Measurements from ENCODE around the gene RPL21. TPM values are rescaled to one million over a fixed set of nuclear protein-coding genes. Genes with fewer than 3 reads are reported as not detected.
"Not testable (repeated sequence)": the region's sequence is repeated elsewhere in the genome, so short reads cannot be mapped to it uniquely, and the experiment has no call there.

Gene RPL21
- total RNA-seq, 1 donor from 2014 or later = 579 TPM

- H3K4me3 ChIP-seq = no peak overlapping the region
- no peak for DNase-seq (ENCODE audit: extremely low spot score in 2 of 2)
- TF ChIP-seq, protein P1, sequence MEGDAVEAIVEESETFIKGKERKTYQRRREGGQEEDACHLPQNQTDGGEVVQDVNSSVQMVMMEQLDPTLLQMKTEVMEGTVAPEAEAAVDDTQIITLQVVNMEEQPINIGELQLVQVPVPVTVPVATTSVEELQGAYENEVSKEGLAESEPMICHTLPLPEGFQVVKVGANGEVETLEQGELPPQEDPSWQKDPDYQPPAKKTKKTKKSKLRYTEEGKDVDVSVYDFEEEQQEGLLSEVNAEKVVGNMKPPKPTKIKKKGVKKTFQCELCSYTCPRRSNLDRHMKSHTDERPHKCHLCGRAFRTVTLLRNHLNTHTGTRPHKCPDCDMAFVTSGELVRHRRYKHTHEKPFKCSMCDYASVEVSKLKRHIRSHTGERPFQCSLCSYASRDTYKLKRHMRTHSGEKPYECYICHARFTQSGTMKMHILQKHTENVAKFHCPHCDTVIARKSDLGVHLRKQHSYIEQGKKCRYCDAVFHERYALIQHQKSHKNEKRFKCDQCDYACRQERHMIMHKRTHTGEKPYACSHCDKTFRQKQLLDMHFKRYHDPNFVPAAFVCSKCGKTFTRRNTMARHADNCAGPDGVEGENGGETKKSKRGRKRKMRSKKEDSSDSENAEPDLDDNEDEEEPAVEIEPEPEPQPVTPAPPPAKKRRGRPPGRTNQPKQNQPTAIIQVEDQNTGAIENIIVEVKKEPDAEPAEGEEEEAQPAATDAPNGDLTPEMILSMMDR (IDR thresholded peaks at IDR 0.05) = no peak
- no peak for TF ChIP-seq POLR2A (IDR thresholded peaks at IDR 0.05)
- no peak for TF ChIP-seq POLR2AphosphoS5 (IDR thresholded peaks at IDR 0.05; ENCODE audit: insufficient read depth in 1 of 2, low read depth in 1 of 2)
- no peak overlapping the region for H3K27ac ChIP-seq
- H3K9me3 ChIP-seq = no peaks in the 10 kb centered on the region
- no peaks in the 10 kb centered on the region for H3K36me3 ChIP-seq
- intact Hi-C loops (cut with DNase I) = no loop called here
- H3K27me3 ChIP-seq = no peaks in the 10 kb centered on the region
- H3K4me1 ChIP-seq = no peaks in the 10 kb centered on the region
Observed at GRCh38 chr13:27283906-27284493, 32.6 kb downstream of the RPL21 start.

DNA sequence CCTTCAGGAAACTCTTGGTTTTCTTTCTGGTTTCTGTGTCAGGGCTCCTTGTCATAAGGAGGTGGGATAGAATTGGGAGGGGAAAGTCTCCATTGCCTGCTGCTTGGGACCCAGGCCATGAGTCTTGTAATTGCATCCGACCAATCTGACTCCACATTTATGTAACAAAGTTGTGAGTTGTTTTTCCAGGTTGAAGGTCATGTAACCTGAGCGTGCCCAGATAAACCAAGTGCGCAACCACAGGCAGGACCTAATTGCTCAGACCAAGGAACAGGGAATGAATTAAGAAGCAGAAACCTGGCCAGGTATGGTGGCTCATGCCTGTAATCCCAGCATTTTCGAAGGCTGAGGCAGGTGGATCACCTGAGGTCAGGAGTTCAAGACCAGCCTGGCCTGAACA is 37.0 kb downstream of the RPL21 start:
- DNase-seq (ENCODE audit: extremely low spot score in 2 of 2) = no peak
- H3K4me3 ChIP-seq = no peak overlapping the region
- H3K27me3 ChIP-seq = no peaks in the 10 kb centered on the region
- H3K27ac ChIP-seq = no peak overlapping the region
- intact Hi-C loops (cut with DNase I) = no loop called here
- TF ChIP-seq, protein P1 (IDR thresholded peaks at IDR 0.05) = no peak
- TF ChIP-seq POLR2A (IDR thresholded peaks at IDR 0.05) (no peak), POLR2AphosphoS5 (IDR thresholded peaks at IDR 0.05; ENCODE audit: insufficient read depth in 1 of 2, low read depth in 1 of 2) (no peak)
- no peaks in the 10 kb centered on the region for H3K9me3 ChIP-seq
- no peaks in the 10 kb centered on the region for H3K4me1 ChIP-seq
- H3K36me3 ChIP-seq = no peaks in the 10 kb centered on the region

DNA sequence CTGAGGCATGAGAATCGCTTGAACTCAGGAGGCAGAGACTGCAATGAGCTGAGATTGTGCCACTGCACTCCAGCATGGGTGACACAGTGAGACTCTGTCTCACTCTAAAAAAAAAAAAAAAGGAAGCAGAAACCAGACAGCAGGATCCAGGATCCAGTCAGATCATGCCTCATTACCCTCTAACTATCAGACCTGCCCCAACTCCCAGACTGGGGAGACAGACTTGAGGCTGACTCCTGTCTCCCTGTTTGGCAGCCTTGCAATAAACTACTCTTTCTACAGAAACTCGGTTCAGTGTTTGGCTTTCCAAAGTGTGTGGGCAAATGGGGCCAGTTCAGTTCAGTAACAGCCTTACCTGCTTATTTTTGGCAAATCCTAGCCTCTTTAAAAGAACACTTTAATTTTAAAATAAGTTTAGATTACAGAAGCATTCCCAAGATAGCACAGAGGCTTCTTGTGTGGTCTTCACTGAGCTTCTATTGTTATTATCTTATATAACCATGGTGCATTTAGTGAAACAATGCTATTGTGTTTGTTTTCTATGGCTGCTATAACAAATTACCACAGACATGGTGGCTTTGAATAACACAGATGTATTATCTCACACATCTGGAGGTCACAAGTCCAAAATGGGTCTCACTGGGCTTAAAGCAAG is 37.8 kb downstream of the RPL21 start:
- no peak for DNase-seq (ENCODE audit: extremely low spot score in 2 of 2)
- intact Hi-C loops (cut with DNase I) = no loop called here
- Histone ChIP-seq H3K4me3 (no peak overlapping the region), H3K36me3 (no peaks in the 10 kb centered on the region), H3K4me1 (no peaks in the 10 kb centered on the region), H3K27me3 (no peaks in the 10 kb centered on the region), H3K9me3 (no peaks in the 10 kb centered on the region), H3K27ac (no peak overlapping the region)
- TF ChIP-seq POLR2AphosphoS5 (IDR thresholded peaks at IDR 0.05; ENCODE audit: insufficient read depth in 1 of 2, low read depth in 1 of 2) (no peak), POLR2A (IDR thresholded peaks at IDR 0.05) (no peak)
- TF ChIP-seq, protein P1 (IDR thresholded peaks at IDR 0.05) = no peak

GRCh38 chr13:27290715-27291114 is 39.4 kb downstream of the RPL21 start:
- no peak for DNase-seq (ENCODE audit: extremely low spot score in 2 of 2)
- intact Hi-C loops (cut with DNase I) = no loop called here
- TF ChIP-seq, protein P1 (IDR thresholded peaks at IDR 0.05) = no peak
- TF ChIP-seq POLR2AphosphoS5 (IDR thresholded peaks at IDR 0.05; ENCODE audit: insufficient read depth in 1 of 2, low read depth in 1 of 2) (no peak), POLR2A (IDR thresholded peaks at IDR 0.05) (no peak)
- Histone ChIP-seq H3K27me3 (no peaks in the 10 kb centered on the region), H3K27ac (no peak overlapping the region), H3K4me1 (no peaks in the 10 kb centered on the region), H3K4me3 (no peak overlapping the region), H3K9me3 (no peaks in the 10 kb centered on the region), H3K36me3 (no peaks in the 10 kb centered on the region)

GRCh38 chr13:27291967-27292366 is 40.6 kb downstream of the RPL21 start:
- H3K27me3 ChIP-seq; H3K4me1 ChIP-seq; H3K36me3 ChIP-seq; H3K4me3 ChIP-seq; H3K27ac ChIP-seq; H3K9me3 ChIP-seq; intact Hi-C loops (cut with DNase I); DNase-seq (ENCODE audit: extremely low spot score in 2 of 2): not testable (repeated sequence)
